HG03520 (cell line): ENCODE results near the gene TRIM42.

Source experiments
- ATAC-seq: cut with Tn5 transposase; IDR thresholded peaks from one replicate; pipeline ENCODE4 v1.9.1; 2021; ENCODE audit warnings: mild to moderate bottlenecking, moderate library complexity; ENCODE audit not compliant: unreplicated experiment

The TRIM42 gene

DNA sequence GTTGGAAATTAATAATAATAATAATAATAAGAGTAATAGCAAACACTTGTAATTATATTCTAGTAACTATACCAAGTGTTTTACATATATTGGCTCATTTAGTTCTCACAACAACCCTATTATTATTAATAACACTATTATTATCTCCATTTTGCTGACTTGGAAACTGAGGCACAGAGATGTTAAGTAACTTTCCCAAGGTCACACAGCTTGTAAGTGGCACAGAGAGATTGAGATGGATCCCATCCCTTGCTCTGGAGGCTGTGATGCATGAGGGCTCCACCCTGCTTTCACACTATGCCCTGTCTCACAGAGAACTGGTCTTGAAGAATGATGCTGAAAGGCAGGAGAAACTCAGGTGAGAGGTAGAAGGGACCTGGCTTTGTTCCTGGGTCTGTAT lies 31.9 kb downstream of the TRIM42 start:
- ATAC-seq: no peak

DNA sequence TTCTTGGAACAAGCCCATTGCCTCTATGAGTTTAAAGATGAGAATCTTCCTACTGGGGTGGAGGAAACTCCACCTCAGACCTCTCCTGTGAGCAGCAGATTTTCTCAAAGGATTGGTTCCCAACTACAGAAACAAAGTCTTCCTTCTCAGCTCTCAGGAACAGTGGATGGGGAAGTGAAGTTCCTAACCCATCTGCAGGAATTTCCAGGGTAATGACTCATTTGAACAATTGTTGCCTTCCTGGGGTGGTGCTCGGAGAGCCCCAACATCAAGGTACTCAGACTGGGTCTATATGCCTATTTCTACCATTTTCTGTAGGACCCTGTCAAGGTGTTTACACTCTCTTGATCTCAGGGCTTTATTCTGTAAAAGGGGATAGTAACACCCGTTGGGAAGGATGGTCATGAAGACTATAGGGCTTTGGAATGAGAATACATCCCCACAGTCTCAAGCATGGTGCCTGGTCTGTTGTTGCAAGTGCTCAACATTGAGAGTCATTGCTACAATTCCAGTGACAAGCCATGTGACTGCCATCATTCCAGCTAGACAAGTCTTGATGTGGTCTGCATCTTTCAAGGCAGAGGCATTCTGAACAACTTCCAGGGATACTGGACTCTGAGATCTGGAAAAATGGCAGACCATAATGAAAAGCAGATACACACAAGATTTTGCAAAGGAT lies 33.0 kb downstream of the TRIM42 start:
- ATAC-seq: no peak

DNA sequence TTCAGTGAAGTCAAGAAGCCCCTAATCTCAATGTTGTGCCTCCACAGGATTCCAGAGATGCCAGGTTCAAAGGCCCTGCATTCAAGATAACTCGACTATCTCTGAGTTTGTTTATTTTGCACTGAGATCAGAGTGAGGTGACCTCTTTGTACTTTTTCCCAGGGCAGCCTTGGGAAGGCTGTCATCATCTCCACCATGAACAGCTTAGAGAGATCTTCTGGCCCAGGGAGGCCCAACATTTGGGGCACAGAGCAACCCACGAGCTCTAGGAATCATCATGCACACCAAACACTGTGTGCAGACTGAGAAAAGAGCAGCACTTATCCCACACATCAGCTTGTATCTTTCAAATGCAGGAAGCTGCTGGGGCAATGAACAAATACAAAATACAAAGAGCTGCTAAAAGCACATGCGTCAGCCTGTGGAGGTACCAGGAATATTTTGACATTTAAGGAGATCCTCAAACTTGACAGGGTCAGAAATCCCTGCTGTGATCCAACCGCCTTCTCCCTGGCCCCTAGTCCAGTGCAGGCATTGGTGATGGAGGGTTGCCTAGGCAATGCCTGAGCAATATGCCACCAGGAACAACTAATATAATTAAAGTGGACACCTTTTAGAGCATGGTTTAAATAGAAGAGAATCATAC lies 33.6 kb downstream of the TRIM42 start:
- ATAC-seq: no peak

DNA sequence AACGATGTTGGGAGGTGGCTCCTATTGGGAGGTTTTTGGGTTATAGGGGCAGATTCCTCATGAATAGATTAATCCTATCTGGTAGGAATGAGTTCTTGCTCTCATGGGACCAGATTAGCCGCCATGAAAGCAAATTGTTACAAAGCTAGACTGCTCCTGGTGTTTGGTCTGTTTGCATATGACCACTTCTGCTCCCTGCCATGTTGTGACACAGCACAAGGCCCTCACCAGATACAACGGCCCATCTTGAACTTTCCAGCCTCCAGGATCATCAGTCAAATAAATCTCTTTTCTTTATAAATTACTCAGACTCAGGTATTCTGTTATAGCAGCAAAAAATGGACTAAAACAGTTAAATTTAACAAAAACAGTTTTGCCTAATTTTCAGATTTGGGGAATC lies 34.4 kb downstream of the TRIM42 start:
- no peak for ATAC-seq

DNA sequence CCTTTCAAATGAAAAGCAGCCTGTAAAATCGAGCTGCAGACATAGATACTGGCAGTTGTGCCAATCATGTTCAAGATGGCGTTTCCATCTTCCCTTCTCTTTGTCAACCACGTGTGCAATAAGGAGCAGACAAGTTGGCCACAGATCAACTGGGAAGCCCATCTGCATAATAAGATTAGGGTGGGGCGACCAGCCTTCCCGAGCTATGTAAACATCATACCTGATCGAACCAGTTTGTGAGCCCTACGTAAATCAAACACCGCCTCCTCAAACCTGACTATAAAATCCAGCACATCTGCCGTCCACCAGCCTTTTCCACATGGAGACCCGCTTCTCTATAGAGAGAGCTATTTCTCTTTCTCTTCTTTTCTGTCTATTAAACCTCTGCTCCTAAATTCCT lies 37.2 kb downstream of the TRIM42 start:
- ATAC-seq: no peak

DNA sequence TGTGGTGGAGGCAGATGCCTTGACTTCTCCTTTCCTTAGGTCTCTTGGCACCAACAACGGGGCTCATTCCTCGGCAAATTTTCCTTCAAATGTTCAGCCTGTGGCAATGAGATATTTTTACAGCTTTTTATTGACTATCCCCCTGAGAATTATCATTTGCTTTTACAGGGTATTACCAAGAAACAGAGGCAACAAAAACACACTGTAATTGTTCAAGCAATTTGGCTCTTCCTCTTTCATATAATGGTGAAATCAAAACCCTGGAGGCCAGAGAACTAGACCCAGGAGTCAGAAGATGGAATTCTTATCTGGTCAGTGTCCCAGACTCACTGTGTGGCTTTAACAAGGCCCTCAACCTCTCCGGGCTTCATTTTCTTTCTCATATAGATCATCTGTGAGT lies 40.1 kb downstream of the TRIM42 start:
- ATAC-seq: no peak

DNA sequence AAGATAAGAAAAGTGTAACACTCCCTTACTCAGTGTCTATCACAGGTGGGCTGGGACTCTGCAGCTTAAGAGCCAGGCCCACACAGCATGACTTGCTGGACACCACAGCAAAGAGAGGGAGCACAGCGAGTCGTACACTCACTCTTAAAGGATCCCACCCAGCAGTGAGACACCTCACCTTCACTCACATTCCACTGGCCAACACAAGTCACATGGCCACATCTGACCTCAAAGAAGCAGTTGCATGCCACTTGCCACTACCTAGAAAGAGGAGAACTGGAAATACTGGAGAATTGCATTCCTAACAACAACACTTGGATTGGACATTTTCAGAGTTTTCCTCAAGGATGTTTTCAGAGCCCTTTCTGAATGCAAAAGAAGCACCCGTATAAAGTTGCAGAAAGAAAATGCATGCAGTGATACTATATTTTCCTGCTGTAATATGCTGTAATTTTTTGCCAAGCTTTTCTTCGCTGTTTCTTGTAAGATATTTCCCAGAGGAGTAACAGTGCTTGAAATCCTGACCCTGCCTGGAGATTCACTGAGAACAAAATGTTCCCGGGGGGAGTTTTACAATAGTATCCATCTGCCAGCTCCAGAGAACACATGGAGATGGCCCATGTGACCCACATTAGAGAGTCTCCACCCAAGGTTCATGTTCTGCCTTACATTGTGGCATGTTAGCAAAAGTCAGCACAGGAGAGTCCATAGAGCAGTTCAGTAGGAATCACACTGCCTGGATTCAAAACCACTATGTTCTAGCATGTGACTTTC lies 42.2 kb downstream of the TRIM42 start:
- no peak for ATAC-seq

DNA sequence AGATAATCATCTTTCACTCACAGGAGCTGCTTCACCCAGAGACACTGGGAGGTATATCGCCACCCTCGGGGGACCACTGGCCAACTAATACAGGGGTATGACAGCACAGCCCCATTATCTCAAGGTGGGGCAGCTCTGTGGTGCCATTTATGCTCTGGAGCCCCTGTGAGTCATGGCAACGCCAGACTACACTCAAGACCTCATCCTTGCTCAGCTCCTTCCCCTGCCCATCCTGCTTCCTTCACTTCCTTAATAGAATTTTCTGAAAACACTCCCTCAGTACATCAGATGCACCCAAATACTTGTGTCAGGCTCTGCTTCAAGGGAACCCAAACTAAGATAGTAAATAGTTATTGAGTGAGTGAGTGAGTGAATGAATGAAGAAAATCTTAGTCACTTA lies 45.7 kb downstream of the TRIM42 start:
- ATAC-seq: no peak

DNA sequence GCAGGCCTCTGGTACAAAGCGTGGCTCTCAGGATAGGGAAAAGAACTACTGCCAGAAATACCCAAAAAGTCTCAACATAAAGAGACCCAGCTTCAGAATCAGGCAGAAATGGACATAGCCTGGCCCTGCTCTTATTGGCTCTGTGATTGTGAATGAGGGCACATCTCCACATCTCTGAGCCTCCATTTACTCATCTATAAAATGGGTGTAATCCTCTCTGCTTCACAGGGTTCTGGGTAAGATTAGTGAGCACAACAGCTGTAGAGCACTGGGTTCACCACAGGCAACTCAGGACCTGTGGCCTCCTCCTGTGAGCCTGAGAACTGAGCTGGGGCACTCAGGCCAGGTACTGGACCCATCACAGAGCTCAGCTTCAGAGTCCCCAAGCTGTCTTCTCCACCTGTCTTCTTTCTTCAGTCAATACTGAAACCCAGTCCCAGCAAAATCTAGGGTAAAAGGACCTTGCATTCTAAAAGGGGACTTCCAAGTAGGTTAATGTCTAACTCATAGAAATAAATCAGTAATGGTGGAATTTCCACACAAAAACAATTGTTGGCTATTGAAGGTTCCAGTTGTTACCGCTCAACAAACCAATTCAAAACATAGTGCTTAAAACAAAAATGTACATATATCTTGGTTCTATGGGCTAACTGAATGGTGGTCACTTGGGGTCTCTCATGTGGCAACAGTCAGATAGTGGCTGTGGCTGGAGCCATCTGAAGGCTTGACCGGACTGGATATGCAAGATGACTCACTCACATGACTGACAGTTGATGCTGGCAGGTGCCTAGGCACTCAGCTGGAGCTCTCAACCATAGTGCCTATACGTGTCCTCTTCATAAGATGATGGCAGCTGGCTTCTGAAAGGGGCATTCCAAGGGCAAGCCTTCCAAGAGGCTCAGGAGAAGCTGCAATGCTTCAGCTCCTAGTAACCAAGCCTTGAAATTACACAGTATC lies 47.3 kb downstream of the TRIM42 start:
- ATAC-seq: peak; percentile 76

DNA sequence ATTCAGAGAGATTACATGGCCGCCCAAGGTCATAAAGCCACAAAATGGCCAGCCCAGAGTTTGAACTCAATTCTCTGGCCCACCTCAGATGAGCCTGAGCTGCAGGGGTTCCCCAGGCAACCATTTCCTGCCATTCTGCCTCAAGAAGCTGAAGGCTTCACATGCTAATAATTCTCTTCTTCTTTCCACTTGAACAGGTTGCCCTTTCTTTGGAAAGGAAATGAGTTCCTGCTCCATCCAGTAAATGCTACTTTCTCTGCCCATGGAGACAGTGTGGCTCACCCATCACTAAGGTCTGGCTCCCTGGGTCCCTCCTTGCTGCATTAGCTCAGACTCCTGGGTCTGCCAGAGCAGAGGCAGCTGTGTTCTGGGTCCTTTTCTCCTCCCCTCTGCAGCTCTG lies 48.2 kb downstream of the TRIM42 start:
- no peak for ATAC-seq

DNA sequence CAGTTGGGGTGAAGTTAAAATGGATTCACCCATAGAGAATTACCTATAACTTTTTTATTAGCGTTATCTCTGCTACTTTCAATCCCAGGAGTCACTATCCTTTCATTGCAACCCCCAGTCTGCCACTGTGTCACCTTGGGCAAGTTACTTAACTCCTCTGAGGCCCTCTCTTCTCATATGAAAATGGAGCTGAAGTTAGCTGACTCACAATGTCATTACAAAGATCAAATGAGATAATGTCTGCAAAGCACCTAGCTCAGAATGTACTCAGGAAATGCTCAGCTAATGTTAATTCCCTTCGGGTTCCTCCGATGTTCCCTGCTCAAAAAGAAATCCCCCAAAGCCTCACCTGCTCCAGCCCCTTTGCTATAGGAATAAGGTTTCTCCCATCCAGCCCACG lies 50.0 kb downstream of the TRIM42 start:
- no peak for ATAC-seq

DNA sequence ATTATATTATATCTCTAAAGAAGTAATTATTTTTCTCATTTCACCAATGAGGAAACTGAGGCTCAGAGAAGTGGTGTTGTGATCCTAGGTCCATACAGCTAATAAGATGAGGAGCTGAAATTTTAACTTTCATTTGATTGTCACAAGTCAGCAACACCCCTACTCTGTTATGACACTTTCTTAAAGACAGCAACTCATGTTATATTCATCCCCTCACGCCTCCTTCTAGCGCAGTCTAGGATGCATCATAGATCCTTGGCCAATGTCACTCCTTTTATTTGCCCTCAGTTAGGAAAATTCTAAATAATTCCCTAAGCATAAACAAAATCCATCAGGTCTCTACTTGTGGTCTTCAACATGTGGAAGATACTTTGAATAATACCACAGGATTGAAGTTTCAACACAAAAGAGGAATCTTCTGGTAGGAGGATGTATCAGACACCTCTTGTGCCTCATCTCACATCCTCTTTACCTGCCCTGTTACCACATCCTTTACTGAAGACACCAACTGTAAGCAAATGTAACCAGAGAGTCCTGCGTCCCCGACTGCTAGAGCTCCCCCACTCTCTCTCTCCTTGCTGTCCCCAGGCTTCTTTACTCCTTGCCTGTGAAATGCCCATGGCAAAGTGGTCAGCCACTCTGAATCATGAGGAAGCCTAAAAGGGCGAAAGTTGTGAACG lies 53.7 kb downstream of the TRIM42 start:
- peak; percentile 88 for ATAC-seq

DNA sequence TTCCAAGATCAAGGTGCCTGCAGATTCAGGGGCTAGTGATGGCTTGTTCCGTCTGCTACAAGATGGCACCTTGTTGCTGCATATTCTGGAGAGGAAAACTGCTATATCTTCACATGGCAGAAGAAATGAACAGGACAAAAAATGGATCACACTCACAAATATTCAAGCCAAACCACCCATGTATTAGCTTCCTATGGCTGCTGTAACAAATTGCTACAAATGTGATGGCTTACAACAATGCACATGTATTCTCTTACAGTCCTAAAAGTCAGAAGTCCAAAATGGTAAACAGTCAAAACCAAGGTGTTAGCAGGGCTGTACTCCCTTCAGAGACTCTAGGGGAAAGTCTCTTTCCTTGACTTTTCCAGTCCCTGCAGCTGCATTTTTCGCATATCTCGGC lies 55.8 kb downstream of the TRIM42 start:
- no peak for ATAC-seq

DNA sequence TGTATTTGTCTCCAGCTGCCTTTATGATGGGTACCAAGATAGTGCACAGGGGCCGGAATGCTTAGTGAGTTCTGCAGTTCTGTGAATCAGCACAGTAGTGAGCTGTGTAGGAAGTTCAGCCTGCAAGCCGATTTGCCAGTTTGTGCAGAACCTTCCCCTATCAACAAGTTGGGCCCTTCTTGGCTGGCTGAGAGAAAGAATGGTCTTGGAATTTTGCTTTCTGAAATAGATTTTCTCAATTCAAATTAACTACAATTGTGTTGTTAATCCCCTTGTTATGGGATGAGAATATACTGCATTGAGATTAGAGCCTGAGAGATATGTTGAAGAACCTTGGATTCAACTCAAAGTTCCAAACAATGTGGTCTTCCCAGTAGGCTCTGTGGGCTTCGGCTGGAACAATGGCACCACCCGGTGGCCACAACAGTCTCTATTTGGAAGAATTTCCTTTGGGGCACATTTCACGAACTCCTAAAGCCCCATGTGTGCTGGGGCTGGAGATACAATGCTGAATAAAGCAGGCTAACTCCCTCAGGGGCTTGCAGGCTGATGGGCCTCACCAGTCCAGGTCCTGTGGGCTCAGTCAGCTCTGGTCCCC lies 59.1 kb downstream of the TRIM42 start:
- ATAC-seq: no peak

DNA sequence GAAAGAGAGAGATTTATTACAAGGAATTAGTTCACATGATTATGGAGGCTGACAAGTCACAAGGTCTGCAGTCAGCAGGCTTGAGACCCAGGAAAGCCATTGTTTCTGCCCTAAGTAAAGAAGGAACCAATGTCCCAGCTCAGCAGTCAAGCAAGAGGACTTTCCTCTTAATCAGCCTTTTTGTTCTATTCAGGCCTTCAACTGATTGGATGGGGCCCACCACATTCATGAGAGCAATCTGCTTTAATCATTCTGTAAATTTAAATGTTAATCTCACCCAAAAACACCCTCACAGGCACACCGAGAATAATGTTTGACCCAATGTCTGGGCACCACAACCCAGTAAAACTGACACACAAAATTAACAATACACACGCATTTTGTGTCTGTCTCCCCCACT lies 64.3 kb downstream of the TRIM42 start:
- ATAC-seq: no peak

DNA sequence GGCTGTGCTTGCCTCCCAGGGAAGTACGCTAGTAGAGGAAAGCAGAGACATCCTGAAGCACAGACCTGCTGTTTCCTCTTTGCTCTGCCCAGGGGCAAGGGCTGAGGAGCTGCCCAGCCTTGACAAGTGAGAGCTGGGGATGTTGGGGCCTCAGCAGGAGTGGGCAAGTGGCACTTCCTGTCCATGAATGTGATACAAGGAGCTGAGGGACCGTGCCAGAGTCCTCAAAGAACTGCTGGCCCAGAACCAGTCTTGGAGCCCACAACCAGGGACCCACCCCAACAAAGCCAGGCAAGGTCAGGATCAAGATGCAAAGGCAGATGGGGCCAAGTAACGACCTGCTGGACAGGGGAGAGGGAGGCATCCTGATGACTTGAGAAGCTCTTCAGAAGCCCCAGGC lies 70.3 kb downstream of the TRIM42 start:
- ATAC-seq: no peak

DNA sequence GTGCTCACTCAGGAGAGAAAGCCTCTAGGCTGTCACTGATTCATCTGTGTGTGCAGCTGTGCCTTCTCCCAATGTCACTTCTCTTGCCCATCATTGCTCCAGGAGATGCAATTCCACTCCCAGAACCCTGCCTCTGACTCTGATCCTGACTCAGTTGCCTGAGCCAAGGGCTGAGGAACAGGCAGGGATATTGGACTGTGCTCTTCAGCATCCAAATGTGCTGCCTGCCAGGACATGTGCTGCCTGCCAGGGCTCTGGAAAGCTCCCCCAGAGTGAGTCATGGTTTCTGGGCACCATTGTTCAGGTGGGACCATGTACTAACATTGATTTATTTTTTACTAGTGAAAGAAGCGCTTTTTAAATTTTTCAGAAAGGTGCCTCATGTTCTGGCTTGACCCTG lies 71.0 kb downstream of the TRIM42 start:
- ATAC-seq: no peak
